GM19455 (cell line): ENCODE results near the gene ADAMTS8.

ENCODE experiments used
- ATAC-seq: cut with Tn5 transposase; IDR thresholded peaks from one replicate; pipeline ENCODE4 v1.9.1; 2021; ENCODE audit not compliant: unreplicated experiment

The ADAMTS8 gene

DNA sequence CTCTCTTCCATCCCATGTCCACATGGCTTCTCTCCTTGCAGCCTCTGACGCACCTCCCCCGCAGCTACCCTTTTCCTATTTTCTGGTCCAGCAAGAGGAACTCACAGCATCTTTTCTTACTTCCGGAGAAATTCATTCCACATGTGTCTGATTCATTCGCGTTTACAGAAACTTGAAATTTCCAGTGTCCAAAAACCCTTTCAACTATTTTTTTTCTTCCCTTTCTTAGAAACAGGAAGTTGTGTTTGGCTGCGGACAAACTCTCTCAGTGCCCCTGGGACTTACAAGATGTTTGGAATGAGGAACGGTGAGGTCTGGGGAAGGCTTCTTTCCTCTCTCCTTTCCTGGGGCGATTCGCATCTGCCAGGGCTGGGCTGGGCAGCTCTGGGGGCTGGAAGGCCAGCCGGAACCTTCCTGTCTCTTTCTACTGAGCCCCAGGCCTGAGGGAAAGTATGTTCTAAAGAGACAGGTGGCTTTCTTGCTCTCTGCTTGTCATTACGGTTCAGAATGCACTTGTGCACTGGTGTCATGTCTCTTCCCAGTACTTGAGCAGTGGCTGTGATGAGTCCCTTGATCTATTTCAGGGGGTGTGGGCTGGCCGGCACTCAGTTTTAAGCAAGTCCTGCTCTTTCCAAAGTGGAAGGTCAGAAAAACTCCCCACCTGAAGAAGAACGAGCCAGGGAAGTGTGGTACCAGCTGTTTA is 27.5 kb downstream of the ADAMTS8 start:
- no peak for ATAC-seq

DNA sequence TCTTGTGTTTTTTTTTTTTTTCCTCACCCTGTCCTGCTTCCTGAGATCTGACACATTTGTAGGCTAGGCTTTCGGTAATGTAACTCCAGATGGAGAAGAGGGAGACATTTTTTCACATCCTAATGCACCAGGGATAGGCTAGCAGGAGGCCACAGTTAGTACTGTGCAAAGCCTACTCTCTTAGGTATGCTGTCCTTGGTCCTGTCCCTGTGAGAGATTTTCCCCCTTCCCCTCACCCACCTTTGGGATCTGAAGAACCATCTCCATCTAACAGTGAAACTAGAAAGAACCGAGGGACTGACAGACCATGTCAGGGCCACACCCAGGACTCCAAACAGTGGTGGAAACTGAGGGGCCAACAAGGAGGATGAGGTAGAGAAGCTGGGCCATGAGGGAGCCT is 29.2 kb downstream of the ADAMTS8 start:
- no peak for ATAC-seq

DNA sequence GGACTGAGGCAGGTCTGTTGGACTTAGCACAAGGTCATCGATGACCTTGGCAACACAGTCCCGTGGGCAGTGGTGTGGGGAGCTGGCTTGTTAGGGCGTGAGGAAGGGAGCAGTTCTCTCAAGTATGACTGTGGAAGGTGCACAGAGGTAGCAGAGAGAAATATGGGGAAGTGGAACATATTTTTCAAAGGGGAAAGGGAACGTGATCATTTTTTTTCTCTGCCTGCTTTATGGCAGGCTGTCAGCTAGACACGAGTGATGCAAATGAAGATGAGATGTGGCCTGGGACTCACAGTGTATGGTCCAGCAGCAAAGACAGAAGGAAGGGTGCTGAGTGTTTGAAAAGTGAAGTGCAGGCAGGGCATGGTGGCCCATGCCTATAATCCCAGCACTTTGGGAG is 30.6 kb downstream of the ADAMTS8 start:
- no peak for ATAC-seq

DNA sequence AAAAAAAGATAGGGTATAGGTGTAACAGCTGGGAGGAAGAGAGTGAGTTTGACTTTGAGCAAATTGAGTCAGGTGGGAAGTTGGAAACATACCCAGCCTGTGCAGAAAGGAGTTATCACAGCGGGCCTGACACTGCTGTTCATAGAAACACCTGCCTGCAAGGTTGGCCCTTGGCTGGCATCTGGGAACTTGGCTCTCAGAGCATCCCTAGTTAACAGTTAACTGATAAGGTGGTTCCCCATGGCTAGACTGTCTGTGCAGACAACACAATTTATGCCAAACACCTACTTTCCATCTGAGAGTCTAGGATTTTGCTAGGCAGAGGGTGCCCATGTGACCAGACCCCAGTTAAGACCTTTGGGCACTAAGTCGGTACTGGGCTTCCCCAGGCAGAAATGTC is 31.4 kb downstream of the ADAMTS8 start:
- no peak for ATAC-seq

DNA sequence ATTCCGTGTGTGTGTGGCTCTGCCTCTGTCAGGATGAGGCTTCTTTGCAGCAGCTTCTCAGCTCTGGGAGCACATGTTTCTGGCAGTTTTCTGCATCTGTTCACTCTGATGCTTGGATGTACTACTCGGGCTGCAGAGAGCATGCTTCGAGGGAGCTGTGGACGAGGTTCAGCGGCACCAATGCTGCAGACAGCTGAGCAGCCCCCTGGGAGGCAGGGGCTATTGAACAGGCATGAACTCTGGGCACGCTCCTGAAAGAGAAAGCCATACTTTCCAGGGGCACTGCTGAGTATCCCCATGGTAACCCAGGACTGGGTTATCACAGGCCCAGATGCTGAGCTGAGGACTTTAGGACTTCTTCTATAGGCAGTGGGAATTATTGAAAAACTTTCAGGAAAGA is 33.8 kb downstream of the ADAMTS8 start:
- ATAC-seq, result no peak

DNA sequence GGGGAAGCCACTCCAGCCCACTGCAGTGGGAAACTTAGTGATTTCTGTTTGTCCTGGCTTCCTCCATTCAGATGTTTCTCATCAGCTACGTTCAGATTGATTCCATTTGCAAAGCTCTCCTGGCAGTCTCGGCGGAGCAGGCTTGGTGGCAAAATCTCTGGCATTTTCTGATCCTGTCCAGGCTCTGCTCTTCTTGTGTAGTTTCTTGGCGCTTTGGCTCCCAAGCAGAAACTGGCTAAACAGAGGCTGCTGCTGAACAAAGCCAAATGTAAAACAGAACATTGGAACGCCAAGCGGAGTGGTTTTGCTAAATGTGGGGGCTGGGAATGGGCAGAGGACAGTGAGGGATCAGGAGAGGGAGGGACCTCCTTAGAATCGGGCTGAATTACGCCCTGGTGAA is 36.7 kb downstream of the ADAMTS8 start:
- ATAC-seq, result no peak

DNA sequence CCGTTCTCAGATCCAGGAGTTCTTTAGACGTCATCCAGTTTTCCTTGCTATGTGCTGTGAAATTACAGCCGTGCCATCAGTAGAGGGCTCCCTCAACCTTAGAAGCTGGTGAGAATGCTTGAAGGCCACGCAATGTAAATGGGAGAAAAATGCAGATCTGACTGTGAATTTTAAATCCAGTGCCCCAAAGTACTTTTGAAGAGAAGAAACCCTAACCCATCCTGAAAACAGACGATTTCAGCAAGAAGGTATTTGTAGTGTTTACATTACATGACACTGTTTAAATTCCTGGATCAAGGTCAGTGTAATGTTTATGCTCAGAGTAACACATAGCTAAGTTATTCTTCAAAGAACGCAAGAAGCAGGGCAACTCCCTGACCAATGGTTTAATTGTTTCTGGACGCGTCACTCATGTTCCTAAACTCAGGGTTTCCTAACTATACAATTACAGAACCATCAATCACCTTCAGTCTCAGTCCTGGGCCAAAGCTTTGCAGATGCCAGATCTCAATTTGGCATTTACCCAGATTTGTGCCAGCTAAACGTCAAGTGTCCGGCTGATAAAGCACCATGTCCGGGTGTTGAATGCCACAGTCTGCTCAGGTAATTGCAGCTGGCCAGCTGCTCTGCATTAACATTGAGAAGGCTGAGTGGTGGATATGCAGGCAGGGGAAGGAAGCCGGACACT is 38.2 kb downstream of the ADAMTS8 start:
- ATAC-seq, result no peak

DNA sequence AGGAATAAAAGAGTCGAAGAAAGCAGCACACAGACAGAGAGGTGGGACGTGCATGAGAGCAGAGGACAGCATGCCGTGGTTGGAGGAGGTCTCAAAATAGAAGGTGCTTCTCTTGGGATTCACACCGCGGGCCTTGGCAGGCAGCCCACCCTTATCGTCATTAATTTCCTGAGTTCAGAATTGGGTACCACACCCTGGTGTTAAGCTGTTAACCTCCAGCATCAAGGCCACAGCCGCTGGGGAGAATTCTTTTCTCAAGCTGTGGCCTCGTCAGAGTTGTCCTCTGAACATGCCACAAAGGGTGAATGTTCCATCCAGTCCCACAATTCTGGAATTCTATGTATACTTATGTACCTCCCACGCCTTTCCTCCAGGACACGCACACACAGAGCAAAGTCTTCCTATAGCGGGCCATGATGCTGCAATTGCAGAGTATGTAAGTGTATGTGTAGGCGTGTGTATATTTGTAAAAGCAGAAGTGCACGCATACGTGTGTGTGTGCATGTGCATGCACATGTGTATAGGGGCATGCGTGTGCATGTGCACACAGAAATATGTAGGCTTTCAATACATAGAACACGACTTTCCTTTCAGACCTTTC is 39.0 kb downstream of the ADAMTS8 start:
- ATAC-seq, result no peak

DNA sequence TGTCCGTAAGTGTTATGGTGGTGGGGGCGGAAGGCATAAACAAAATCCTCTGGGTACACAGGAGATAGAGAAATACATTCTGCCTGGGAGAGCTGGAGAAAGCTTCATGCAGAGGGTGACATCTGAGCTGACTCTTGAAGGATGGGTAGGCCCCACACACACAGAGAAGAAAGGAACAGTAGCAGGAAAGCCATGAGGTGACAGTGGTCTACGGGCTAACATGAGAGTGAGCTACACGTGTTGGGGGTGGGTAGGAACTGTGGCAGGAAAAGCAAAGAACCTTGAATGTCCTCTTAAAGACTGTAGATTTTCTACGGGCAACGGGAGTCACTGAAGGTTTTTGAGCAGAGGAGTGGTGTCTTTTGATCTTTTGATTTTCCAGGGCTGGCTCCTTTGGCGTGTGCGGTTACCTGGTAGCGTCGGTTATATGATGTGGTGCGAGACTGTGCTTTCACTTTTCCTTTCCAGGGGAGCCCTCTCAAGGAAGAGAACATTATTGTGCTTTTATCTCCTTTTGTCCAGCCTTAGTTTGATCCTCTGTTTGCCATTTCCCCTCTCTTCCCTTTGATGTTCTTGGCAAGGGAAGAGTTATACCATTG is 39.7 kb downstream of the ADAMTS8 start:
- ATAC-seq, result no peak

DNA sequence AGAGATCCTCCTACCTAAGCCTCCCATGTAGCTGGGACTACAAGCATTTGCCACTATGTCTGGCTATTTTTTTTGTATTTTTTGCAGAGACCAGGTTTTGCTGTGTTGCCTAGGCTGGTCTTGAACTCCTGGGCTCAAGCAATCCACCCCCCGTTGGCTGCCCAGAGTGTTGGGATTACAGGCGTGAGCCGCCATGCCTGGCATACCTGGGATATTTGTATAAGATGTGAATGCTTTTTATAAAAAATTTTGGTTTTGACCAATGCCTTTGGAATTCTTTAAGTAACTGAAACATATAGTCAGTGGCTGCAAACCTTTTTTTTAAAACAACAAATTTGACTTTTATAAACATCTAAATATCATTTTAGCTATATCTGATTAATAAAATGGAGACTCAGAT is 42.4 kb downstream of the ADAMTS8 start:
- no peak for ATAC-seq

DNA sequence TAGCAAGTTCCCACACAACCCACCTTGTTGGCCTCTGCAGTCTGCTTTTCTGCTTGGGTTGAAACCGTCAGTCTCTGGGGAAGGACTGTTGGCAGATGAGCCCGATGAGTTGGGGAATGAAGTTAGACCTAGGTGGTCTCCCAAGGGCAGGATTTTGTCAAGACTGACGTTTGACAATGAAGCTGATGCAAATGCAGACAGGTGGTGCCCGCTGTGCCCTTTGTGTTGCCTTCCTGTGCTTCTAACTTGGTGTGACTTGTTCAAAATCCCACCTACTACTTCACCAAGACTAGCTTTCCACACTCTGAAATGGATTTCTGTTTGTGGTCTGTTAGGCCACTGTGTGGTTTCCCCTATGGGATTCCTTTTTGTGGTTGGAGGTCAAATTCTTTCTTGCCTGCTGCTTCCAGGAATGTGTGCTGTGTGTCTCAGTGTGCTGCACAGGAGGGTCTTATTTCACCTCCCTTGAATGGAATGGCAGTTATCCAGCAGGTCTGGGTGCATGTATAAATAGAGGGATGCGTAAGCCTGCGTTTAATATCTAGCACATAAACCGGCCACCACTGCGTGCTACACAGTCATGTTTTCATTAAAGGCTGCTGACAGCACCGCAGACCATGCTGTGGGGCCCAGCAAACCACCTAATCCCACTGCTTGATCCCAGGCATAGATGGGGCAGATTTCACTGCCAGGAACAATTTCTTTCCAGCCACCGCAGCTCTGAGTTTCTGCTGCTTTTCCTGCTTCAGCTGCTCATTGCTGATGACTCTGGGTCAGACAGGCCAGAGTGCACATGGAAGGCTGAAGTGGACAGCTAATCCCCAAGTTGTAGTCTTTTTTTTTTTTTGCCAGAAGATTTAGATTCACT is 44.8 kb downstream of the ADAMTS8 start:
- ATAC-seq, result no peak

DNA sequence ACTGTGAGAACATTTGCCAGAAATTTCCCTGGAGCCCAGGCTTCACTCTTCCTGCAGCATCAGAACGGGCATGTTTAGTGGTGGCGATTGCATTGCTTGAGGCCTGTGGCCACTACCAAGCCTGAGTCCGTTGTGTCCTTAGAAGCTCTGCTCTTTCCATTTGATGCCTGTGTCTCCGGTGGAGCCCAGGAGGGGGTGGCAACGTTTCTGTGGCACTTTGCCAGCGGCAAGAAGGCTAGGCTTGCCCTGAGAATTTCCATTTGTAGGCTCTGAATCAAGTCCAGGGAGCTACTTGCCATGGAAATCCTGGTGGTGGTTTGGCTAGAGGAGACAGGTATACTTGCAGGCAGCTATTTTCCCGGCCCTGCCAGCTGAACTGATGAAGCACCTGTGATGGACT is 47.1 kb downstream of the ADAMTS8 start:
- ATAC-seq, result no peak

DNA sequence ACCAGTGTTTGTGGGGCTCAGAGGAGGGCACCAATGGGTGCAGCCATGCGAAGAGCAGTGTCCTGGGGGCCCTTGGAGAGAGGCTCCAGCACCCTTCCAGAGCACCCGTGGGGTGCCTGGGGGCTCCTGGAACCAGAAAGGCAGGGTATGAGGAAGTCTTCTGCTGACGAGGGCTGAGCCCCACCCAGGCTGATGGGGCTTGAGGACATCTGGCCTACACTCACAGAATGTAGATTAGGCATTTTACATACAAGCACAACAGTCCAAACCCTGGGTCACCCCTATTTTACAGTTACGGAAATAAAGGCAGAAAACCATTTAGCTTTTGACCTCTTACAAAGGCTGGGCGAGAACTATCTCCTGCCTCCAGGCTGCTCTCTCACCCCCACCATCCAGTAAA is 47.6 kb downstream of the ADAMTS8 start:
- no peak for ATAC-seq

DNA sequence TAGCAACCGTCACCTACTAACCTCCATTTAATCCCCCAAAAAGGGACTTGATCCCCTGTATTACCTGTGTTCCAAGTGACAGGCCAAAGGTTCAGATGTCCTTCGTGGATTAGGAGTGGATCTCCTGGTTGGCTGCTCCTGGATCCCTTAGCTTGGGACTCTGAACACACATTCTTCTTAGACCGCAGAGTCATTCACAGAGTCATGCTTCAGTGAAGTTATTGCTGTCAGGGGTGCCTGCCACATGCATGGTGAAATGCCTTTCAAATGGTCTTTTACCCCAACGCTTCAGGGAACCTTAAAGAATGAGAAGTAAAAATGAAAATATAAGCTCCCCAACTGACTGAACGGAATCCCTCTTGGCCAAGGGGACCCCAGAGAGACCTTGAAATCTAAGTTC is 49.1 kb downstream of the ADAMTS8 start:
- ATAC-seq, result no peak

DNA sequence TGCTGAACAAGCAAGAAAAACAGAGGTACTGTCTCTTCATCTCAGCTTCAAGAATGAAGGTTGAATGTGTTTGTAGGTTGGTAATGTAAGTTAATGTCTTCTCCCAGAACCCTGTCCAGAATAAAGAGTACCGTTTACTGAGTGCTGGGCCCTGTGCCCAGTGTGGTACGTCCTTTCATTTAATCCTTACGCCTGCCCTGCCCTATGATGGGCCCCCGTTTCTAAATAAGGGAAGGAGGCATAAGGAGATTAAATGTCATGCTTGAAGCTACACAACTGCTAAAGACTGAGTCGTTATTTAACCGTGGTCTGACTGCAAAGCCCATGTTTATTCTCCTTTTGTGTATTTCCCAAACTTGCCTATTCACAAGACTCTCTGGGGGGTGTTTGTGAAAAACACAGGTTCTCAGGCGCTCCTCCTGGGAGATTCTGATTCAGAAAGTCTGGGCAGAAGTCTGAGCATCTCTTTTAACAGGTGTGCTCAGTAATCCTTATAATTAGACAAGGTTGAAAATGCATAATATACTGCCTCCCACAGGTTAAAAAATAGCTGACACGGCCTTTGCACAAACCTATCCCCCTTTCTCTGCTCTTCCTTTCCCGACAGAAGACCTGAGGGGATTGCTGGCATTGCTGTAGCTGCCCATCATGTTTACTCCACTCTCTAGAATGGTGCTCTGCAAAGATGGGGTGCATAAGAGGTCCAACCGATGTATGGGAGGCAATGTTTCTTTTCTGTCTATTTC is 57.4 kb downstream of the ADAMTS8 start:
- no peak for ATAC-seq

DNA sequence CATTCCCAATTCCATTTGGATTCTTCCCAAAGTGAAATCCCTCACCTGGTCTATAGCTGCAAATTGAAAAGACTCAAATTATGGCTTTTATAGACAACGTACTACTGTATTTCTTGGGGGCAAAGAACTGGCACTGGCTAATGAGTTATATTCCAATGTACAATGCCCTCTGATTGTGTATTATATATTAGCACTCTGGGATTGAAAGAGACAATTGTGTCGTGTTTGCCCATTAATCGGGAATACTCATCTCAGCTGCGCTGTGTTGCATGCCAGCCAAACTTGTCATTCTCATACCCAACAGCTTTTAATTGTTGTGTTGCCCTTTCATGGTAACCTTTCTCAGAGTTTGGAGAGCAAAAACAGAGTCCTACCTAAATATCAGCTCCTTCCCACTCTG is 58.7 kb downstream of the ADAMTS8 start:
- ATAC-seq, result no peak

DNA sequence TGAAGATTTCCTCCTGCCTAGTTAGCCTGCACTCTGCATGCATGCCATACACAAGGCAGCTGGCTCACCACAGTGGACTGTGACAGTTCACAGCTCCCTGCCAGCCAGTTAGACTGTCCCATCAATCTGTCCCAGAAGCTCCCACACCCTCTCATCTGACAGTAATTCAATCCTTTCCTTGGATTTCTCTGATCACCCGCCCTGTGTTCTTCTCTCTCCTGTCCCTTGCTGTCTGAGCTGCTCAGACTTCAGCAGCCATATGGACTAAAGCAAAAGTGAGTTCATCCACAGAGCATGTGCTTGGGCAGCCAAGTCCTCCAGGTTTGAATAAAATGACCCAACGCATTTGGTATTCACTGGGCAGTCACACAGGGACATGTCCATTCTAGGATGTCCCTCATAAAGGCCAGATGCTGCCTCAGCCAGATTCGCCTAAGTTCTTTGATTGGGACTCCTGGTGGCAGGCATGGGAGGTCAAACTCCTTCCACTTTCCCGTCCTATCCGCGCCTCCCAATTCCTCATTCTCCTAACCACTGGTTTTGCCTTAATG is 59.2 kb downstream of the ADAMTS8 start:
- no peak for ATAC-seq

DNA sequence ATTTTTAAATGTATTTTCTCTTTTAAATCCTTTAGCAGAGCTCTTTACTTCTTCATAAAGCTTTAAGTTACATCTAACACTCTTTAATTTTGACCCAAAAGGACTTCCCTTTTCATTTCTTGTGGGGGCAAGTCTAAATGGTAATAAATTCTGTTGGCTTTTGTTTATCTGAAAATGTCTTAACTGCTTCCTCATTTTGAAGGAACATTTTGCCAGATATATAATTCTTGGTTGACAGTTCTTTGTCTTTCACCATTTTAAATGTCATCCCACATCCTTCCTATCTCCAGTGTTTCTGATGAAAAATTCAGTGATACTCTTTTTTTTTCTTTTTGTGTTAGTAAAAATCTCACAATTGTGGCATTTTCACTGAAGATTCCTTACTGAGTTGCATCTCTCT is 69.0 kb downstream of the ADAMTS8 start:
- ATAC-seq, result no peak

DNA sequence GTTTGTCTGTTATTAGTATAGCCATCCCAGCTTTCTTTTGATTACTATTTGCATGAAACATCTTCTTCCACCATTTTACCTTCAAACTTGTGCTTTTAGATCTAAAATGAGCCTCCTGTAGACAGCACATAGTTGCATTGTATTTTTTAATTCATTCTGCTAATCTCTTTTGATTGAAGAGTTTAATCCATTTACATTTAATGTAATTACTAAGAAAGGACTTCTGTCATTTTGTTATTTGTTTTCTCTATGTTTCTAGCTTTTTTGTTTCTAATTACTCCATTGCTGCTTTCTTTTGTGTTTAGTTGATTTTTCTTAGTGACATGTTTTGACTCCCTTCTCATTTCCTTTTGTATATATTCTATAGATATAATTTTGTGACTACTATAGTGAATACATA is 70.0 kb downstream of the ADAMTS8 start:
- no peak for ATAC-seq
